ENCODE data around the gene PDE4C.

PDE4C gene

DNA sequence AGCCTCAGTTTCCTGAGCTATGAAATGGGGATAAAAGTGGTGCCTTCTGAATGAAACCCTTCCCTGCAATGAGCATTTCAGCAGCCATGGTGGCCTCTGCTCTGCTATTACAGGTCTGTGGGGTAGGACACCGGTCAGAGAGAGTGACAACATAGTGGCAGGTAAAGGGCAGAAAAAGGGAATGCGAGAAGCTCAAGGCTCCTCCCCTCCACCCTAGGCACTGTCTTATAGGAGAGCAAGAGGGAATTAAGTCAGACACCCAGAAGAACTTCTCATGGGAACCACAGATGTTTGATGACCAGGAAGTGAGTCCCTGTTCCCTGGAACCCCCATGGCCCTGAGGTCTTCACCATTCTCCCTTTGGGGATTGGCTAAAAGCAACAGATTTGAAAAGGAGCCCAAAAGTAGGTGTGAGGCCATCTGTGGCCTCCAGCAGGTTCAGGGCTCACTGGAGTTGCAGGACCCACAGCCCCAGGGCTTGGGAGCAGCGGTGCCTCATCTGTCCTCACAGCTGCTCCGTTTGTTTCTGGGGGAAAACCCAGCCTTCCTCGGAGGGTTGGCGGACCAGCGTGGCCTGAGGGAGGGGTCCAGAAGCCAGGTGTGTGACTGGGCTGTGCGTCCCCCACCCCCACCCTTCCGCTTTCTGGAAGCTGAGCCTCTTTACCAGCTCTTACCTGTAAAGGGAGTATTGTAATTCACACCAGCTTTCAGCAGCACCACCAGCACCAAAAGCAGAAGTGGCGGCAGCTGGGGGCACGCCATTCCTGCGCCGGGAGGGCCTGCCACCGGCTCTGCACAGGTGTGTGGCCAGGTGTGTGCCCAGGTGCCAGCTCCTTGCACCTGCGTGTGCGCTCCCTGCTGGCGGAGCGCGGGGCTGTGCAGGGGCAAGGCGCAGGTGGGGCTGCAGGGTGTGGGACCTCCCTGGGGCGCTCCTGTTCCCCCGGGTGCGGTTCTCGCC lies 28.6 kb upstream of the PDE4C start:
- no peak for DNase-seq (ENCODE audit: low spot score)
- in situ Hi-C loops (cut with MboI; ENCODE audit: low sequenced_read_pairs, unreplicated experiment) = no loop called here
- TF ChIP-seq, protein P1, sequence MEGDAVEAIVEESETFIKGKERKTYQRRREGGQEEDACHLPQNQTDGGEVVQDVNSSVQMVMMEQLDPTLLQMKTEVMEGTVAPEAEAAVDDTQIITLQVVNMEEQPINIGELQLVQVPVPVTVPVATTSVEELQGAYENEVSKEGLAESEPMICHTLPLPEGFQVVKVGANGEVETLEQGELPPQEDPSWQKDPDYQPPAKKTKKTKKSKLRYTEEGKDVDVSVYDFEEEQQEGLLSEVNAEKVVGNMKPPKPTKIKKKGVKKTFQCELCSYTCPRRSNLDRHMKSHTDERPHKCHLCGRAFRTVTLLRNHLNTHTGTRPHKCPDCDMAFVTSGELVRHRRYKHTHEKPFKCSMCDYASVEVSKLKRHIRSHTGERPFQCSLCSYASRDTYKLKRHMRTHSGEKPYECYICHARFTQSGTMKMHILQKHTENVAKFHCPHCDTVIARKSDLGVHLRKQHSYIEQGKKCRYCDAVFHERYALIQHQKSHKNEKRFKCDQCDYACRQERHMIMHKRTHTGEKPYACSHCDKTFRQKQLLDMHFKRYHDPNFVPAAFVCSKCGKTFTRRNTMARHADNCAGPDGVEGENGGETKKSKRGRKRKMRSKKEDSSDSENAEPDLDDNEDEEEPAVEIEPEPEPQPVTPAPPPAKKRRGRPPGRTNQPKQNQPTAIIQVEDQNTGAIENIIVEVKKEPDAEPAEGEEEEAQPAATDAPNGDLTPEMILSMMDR (IDR thresholded peaks at IDR 0.05; ENCODE audit: borderline replicate concordance, control extremely low read depth, extremely low read depth, insufficient read depth, missing control alignments) = peak; percentile 6

DNA sequence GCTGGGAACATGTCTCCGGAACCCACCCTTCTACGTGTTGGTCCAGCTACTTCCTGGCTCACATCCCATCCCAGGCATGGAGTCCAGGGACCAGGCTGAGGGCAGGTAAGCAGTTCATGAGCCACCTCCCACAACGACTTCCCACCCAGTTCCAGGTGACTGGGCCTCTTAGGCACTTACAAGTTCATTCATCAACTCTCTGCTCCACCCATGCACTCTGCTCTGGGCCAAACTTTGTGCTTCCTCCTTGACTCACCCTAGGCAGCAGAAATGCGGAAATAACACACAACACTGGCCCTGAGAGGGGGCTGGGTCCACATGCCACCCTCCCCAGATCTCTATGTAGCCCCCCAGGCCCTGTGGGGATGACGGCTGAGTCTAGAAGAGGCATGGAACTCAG lies 27.5 kb upstream of the PDE4C start:
- no peak for DNase-seq (ENCODE audit: low spot score)
- in situ Hi-C loops (cut with MboI; ENCODE audit: low sequenced_read_pairs, unreplicated experiment) = no loop called here
- TF ChIP-seq, protein P1 (IDR thresholded peaks at IDR 0.05; ENCODE audit: borderline replicate concordance, control extremely low read depth, extremely low read depth, insufficient read depth, missing control alignments) = no peak

DNA sequence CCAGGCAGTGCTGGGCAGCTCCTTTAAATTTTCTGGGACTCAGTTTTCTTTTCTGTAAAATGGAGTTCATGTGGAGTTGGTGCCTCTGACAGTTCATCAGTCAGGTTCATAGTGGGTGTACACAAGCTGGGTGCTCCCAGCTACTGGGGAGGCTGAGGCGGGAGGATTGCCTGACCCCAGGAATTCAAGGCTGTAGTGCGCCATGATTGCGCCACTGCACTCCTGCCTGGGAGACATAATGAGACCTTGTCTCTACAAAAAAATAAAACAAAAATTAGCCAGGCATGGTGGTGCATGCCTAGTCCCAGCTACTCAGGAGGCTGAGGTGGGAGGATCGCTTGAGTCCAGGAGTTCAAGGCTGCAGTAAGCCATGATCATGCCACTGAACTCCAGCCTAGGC lies 26.9 kb upstream of the PDE4C start:
- no peak for DNase-seq (ENCODE audit: low spot score)
- TF ChIP-seq, protein P1 (IDR thresholded peaks at IDR 0.05; ENCODE audit: borderline replicate concordance, control extremely low read depth, extremely low read depth, insufficient read depth, missing control alignments) = no peak
- in situ Hi-C loops (cut with MboI; ENCODE audit: low sequenced_read_pairs, unreplicated experiment) = no loop called here

- TF ChIP-seq, protein P1 (IDR thresholded peaks at IDR 0.05; ENCODE audit: borderline replicate concordance, control extremely low read depth, extremely low read depth, insufficient read depth, missing control alignments) = no peak
- in situ Hi-C loops (cut with MboI; ENCODE audit: low sequenced_read_pairs, unreplicated experiment) = no loop called here
- no peak for DNase-seq (ENCODE audit: low spot score)
These were observed 26.1 kb upstream of the PDE4C start for GRCh38 chr19:18252370-18252717.

DNA sequence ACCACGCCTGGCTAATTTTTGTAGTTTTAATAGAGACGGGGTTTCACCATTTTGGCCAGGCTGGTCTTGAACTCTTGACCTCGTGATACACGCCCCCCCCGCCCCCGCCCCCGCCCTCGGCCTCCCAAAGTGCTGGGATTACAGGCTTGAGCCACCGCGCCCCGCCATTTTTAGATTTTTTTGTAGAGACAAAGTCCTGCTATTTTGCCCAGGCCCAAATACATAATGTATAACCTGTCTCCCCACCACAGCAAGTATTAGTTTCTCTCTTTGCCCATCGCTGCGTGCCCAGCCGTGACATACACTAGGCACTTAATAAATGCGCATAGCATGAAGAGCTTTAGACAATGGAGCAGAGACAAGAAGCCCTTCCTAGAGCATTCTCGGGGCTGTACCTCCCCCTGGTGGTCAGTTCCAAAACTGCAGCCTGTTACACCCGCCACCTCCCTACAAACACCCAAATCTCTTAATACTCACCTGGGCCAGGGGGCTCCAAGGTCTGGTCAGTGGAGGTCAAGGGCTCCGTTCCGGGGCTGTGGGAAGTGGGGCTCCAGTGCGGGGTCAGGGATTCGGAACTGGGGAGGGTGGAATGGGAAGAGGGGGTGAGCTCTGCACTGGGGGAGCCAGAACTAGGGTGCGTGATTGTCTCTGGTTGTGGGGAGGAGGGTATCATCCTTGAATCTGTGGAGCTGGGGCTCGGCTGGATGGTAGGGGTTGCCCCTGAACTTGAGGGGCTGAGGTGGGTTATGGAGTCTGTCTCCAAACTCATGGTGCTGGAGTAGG lies 25.5 kb upstream of the PDE4C start:
- DNase-seq (ENCODE audit: low spot score) = peak; percentile 90
- in situ Hi-C loops (cut with MboI; ENCODE audit: low sequenced_read_pairs, unreplicated experiment) = no loop called here

GRCh38 chr19:18249834-18250233 lies 23.6 kb upstream of the PDE4C start:
- TF ChIP-seq, protein P1 (IDR thresholded peaks at IDR 0.05; ENCODE audit: borderline replicate concordance, control extremely low read depth, extremely low read depth, insufficient read depth, missing control alignments) = no peak
- no peak for DNase-seq (ENCODE audit: low spot score)
- in situ Hi-C loops (cut with MboI; ENCODE audit: low sequenced_read_pairs, unreplicated experiment) = no loop called here

More for the DNA sequence above, 25.5 kb upstream of the PDE4C start:
- TF ChIP-seq, protein P1 (IDR thresholded peaks at IDR 0.05; ENCODE audit: borderline replicate concordance, control extremely low read depth, extremely low read depth, insufficient read depth, missing control alignments) = peak; percentile 90
